GM19240 (cell line): Measurements from ENCODE around the gene GPR32.
"Not testable (repeated sequence)": the region's sequence is repeated elsewhere in the genome, so short reads cannot be mapped to it uniquely, and the experiment has no call there.

ENCODE experiments used
- DNase-seq: peaks from one replicate; pipeline ENCODE4 v3.0.0; 2011; ENCODE audit warnings: low spot score; ENCODE audit not compliant: insufficient read length

Gene GPR32

DNA sequence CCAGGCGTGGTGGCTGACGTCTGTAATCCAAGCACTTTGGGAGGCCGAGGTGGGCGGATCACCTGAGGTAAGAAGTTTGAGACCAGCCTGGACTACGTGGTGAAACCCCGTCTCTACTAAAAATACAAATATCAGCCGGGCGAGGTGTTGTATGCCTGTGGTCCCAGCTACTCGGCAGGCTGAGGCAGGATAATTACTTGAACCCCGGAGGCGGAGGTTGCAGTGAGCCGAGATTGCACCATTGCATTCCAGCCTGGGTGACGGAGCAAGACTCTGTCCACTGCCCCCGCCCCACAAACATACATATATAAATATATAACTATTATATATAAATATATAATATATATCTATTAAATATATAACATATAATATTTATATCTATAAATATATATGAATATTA is 23.1 kb upstream of the GPR32 start:
- DNase-seq = not testable (repeated sequence)

DNA sequence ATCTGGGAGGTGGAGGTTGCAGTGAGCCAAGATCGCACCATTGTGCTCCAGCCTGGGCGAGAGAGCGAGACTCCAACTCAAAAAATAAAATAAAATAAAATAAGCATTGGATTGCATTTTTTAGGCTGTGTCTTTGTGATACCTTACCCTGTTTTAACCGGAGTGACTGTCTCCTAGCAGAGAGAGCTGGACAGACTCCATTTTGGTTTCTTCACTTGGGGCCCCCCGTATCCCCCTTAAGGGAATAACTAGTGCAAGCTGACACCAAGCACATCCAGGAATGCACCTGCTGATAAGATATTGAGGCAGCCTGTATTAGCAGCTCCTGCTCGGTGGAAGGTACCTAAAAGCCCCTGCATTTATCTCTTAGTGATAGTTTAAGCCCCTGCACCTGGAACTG is 20.8 kb upstream of the GPR32 start:
- DNase-seq = no peak

GRCh38 chr19:50750010-50750409 is 20.3 kb upstream of the GPR32 start:
- no peak for DNase-seq

DNA sequence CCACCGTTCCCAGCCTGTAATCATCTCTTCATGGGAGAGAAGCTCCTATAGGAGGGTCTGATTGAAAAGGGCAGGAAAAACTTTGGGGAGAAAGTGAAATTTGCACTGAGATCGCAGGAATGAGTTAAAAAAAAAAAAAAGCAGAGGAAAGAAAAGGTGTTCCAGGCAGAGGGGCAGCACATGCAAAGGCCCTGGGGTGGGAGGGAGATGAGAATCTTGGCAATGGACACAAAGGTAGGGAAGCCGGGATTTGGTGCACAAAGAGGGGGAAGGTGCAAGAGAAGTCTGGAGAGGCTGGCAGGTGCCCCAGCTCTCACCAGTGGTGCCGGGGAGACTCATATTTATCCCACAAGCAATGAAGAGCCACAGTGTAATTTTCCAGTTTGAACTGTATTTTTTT is 16.4 kb upstream of the GPR32 start:
- no peak for DNase-seq

GRCh38 chr19:50756244-50756643 is 14.0 kb upstream of the GPR32 start:
- not testable (repeated sequence) for DNase-seq

- DNase-seq = not testable (repeated sequence)
Observed at GRCh38 chr19:50757624-50758023, 12.6 kb upstream of the GPR32 start.

DNA sequence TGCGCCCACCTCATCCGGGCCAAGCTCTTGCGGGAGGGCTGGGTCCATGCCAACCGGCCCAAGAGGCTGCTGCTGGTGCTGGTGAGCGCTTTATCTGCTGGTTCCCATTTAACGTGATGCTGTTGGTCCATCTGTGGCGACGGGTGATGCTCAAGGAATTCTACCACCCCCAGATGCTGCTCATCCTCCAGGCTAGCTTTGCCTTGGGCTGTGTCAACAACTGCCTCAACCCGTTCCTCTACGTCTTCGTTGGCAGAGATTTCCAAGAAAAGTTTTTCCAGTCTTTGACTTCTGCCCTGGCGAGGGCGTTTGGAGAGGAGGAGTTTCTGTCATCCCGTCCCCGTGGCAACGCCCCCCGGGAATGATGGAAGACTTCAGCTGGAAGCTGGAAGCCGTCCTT is 11.2 kb upstream of the GPR32 start:
- DNase-seq = not testable (repeated sequence)

DNA sequence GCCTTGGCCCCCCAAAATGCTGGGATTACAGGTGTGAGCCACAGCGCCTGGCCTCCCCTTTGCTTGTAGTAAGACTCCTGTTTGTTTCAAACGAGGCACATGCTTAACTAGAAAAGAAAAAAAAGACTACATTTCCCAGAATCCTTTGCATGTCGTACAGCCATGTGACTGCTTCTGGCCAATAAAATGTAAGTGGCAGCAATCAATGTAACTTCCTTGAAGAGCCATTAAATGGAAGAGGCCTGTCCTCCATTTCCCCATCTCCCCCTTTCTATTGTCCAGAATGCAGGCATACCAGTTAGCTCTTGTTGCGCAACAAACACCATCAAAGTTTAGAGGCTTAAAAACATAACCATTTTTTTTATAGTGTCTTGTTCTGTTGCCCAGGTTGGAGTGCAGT is 10.4 kb upstream of the GPR32 start:
- no peak for DNase-seq

DNA sequence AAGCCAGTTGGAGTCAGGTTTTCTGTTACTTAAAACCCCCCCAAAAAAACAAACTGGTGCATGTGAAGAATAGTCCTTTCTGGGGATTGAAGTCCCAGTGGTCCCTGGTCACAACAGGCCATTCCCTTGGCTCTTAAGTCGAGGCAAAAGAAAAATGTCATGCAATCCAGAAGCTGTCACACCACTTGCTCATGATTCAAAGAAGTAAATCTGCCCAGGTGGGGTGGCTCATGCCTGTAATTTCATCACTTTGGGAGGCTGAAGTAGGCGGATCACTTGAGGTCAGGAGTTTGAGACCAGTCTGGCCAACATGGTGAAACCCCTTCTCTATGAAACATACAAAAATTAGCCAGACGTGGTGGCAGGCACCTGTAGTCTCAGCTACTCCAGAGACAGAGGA is 8.8 kb upstream of the GPR32 start:
- not testable (repeated sequence) for DNase-seq

DNA sequence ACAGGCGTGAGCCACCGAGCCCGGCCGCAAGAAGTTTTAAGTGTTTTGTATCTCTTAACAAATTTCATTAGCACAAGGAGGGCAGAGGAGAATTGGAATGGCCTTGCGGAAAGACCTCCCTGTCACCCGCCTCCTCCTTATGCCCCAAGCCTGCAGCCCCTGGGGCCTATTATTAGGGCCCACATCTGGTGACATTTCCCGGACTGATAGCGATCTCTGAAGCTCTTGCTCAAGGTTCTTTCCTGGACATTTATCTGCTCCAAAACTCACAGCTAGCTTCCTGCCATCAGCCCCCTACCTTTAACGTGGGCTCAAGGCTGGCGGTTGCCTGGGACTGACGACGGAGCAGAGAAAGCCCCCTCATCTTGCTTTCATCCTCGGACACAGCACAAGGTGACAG is 6.7 kb upstream of the GPR32 start:
- not testable (repeated sequence) for DNase-seq

DNA sequence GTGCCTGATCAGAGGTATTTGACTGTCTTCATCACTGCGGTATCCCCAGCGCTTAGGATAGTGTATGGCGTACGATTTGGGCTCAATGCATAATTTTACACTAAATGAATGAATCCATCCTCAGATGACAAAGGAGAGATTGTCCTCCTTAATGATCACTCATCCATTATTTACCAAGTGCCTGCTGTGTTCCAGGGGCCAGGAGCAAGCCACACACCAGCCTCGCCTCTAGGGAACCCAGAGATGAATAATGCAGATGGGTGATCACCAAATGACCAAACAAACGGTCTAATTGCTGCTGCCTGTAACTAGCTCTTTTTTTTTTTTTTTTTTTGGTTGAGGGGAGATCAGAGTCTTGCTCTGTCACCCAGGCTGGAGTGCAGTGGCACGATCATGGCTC is 5.9 kb upstream of the GPR32 start:
- DNase-seq = no peak

GRCh38 chr19:50766746-50767145 is 3.5 kb upstream of the GPR32 start:
- not testable (repeated sequence) for DNase-seq

DNA sequence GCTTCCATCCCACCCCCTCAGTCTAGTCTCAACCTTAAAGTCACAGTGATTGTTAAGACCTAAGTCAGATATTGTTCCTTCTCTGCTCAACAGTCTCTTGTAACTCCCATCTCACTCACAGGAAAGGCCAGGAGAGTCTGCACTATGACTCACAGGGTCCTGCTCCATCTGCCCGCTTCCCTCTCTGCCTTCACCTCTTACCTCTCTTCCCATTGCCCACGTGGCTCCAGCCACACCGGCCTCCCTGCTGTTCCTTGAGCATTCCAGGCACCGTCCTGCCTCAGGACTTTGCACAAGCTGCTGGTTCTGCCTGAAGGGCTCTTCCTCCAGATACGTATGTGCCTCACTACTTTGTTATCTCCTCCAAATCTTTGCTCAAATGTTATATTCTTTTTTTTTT is 3.0 kb upstream of the GPR32 start:
- not testable (repeated sequence) for DNase-seq

- DNase-seq = no peak
Observed at GRCh38 chr19:50768277-50768676, 2.0 kb upstream of the GPR32 start.

DNA sequence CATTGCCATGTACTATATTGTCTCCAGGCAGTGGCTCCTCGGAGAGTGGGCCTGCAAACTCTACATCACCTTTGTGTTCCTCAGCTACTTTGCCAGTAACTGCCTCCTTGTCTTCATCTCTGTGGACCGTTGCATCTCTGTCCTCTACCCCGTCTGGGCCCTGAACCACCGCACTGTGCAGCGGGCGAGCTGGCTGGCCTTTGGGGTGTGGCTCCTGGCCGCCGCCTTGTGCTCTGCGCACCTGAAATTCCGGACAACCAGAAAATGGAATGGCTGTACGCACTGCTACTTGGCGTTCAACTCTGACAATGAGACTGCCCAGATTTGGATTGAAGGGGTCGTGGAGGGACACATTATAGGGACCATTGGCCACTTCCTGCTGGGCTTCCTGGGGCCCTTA is 624 bp downstream of the GPR32 start:
- no peak for DNase-seq

DNA sequence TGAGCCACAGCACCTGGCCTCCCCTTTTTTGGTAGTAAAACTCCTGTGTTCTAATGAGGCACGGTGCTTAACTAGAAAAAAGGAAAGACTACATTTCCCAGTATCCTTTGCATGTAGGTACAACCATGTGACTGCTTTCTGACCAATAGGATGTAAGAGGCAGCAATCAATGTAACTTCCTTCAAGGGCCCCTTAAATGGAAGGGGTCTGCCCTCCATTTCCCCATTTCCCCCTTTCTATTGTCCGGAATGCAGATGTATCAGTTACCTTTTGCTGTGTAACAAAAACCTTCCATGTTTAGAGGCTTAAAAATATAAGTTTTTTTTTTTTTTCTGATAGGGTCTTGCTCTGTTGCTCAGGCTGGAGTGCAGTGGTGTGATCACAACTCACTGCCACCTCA is 2.2 kb downstream of the GPR32 start:
- no peak for DNase-seq

DNA sequence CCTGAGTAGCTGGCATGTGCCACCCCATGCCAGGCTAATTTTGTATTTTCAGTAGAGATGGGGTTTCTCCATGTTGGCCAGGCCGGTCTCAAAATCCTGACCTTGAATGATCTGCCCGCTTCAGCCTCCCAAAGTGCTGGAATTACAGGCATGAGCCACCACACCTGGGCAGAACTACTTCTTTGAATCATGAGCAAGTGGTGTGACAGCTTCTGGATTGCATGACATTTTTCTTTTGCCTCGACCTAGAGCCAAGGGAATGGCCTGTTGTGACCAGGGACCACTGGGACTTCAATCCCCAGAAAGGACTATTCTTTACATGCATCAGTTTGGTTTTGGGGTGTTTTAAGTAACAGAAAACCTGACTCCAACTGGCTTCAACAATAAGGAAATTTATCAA is 2.6 kb downstream of the GPR32 start:
- not testable (repeated sequence) for DNase-seq

DNA sequence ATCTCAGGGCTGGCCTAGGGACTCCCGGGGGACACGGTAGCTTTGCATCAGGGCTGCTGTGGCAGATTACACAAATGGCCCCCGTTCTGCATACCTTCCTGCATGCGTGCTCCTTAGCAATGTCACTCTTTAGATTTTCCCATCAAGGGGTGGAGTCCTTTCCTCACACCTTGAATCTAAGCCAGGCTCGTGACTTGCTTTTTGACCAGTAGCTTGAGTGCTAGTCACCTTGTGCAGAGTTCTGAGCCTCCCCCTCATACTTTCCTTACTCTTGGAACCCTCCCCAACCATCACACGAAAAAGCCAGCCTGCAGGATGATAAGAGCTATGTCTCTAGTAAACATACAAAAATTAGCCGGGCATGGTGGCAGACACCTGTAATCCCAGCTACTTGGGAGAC is 3.2 kb downstream of the GPR32 start:
- not testable (repeated sequence) for DNase-seq

GRCh38 chr19:50776131-50776530 is 5.9 kb downstream of the GPR32 start:
- no peak for DNase-seq

GRCh38 chr19:50777261-50777660 is 7.0 kb downstream of the GPR32 start:
- no peak for DNase-seq

DNA sequence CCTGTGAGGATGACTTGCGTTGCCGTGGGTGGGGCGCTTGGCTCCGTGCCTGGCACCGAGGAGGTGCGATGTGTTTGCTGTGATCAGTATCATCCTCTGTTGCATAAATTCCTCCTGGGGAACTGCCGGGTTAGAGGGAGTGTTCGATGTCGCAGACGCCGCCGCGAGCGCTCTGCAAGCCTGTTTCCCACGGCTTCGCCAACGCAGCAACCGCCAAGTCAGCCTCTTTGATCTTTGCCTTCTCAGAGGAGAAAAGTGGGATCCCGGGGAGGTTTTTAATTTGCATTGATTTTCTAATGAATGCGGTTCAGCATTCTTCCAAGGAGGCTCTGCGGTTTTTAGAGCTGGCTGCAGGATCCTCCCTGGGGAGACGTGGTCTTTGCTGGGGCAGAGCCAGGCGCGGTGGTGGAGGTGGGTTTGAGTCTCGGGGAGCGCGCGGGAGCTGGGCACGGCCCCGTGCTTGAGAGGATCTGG is 7.6 kb downstream of the GPR32 start:
- no peak for DNase-seq

DNA sequence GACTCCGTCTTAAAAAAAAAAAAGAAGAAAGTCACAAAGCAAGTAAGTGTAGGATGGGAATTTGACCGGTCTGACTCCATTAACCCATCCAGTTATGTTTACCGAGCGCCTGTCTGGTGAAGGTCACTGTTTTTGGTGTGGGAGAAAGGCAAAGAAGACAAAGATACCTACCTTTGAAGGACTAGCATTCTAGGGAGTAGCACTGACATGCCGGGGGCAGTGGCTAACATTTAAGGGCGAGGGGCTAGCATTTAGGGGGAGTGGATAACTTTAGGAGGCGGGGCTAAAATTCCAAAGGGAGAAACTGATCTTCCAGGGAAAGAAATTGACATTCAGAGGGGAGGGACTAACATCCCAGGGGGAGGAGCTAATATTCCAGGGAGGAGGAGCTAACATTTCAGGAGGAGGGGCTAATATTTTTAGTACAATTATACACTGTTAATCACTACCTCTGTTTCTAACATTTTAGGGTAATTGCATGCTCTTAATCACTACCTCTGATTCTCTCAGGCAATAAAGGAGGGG is 8.7 kb downstream of the GPR32 start:
- no peak for DNase-seq

- no peak for DNase-seq
Observed at GRCh38 chr19:50779504-50780457, 9.5 kb downstream of the GPR32 start.
